K562 (cell line): ENCODE measurements around the gene AGPAT4. TPM values are rescaled to one million over a fixed set of nuclear protein-coding genes. Genes with fewer than 3 reads are reported as not detected.

Experiments
- ATAC-seq: fragments of 200-7000 bp; cut with Tn5 transposase; 3 replicates; pipeline ENCODE4 v1.9.1; 2020; ENCODE audit warnings: moderate library complexity
- BruUV-seq: library from RNA; stranded (reverse); fragments of 400-500 nt; replicated peaks from 2 replicates; lab custom pipeline; 2021; lab: Mats Ljungman, UMichigan
- CTCF ChIA-PET: fragments of 300-600 bp; formaldehyde crosslinking; extraction: SDS; loops from one replicate; lab custom pipeline; 2021; ENCODE audit warnings: low intra/inter-chr PET ratio; lab: Yijun Ruan, JAX
- POLR2A ChIA-PET: fragments of 300-600, 350-650 bp; sonication (Branson Sonifier 250); formaldehyde crosslinking; extraction: SDS; loops from one replicate; lab custom pipeline; 2021; ENCODE audit warnings: antibody characterized with exemption, inconsistent platforms; lab: Yijun Ruan, JAX
- DNase-seq, 4 experiments: peaks; one replicate each; pipeline versions ENCODE4 v3.0.0 to v3.0.0-alpha.2; 2011 to 2018; ENCODE audit warnings: low spot score in 3 of 4, mixed read lengths in 3 of 4; ENCODE audit errors: extremely low read depth in 1 of 4
- FAIRE-seq: peaks from 2 replicates; lab custom pipeline; 2011; peaks lifted over from hg19 to GRCh38; lab: Jason Lieb, UNC
- H2AFZ ChIP-seq: 2 replicates; pipeline ENCODE4 v1.6.0; 2011; ENCODE audit warnings: low read depth, low read length, control low read depth, inconsistent platforms
- H3K27ac ChIP-seq: fragments of 200-600 bp; 3 replicates; pipeline ENCODE4 v1.8.0; 2011; ENCODE audit warnings: low read depth, mild to moderate bottlenecking, control low read depth, inconsistent platforms, low read length, moderate library complexity, mixed read lengths; ENCODE audit errors: extremely low read depth
- H3K27me3 ChIP-seq, 2 experiments: fragments of 300-600 bp in 1 of 2; 2 replicates in 1 of 2; 3 replicates in 1 of 2; pipeline versions ENCODE4 v1.6.0 to v1.8.0; 2011; ENCODE audit warnings: inconsistent platforms in 2 of 2, low read length in 2 of 2, mild to moderate bottlenecking in 1 of 2, mixed read lengths in 1 of 2, moderate library complexity in 1 of 2; ENCODE audit not compliant: control insufficient read depth in 2 of 2, insufficient read depth in 2 of 2
- H3K36me3 ChIP-seq: fragments of 300-600 bp; 3 replicates; pipeline ENCODE4 v1.8.0; 2011; ENCODE audit warnings: mild to moderate bottlenecking, low read length, inconsistent platforms; ENCODE audit not compliant: control insufficient read depth, insufficient read depth
- H3K4me1 ChIP-seq, 2 experiments: fragments of 200-600 bp in 1 of 2; replicated peaks in 1 of 2; 2 replicates in 1 of 2; 3 replicates in 1 of 2; pipeline versions ENCODE4 v1.5.1 to v1.8.0; 2011; ENCODE audit warnings: inconsistent platforms in 2 of 2, low read length in 2 of 2, mild to moderate bottlenecking in 1 of 2, mixed read lengths in 1 of 2, moderate library complexity in 1 of 2; ENCODE audit not compliant: control insufficient read depth in 2 of 2, insufficient read depth in 2 of 2
- H3K4me2 ChIP-seq: 2 replicates; pipeline ENCODE4 v1.6.1; 2011; ENCODE audit warnings: low read length, control low read depth, inconsistent platforms, mixed read lengths; ENCODE audit not compliant: insufficient read depth
- H3K4me3 ChIP-seq: fragments of 200-600 bp; sonication (generic), shearing (Covaris generic); 2 replicates; pipeline ENCODE4 v1.5.1; 2016; ENCODE audit warnings: control low read depth, inconsistent platforms
- H3K79me2 ChIP-seq: fragments of 200-600 bp; 3 replicates; pipeline ENCODE4 v1.8.0; 2011; ENCODE audit warnings: low read length, inconsistent platforms; ENCODE audit not compliant: control insufficient read depth, insufficient read depth
- H3K9ac ChIP-seq, 2 experiments: 2 replicates each; pipeline versions ENCODE4 v1.6.0 to v1.6.1; 2011; ENCODE audit warnings: low read depth in 2 of 2, low read length in 2 of 2, control low read depth in 1 of 2, inconsistent platforms in 1 of 2, mild to moderate bottlenecking in 1 of 2, mixed read lengths in 1 of 2; ENCODE audit not compliant: insufficient read depth in 1 of 2
- H3K9me1 ChIP-seq: one replicate; pipeline ENCODE4 v1.6.0; 2011; ENCODE audit warnings: inconsistent platforms, mild to moderate bottlenecking, low read length, moderate library complexity; ENCODE audit not compliant: control insufficient read depth, insufficient read depth
- H3K9me3 ChIP-seq: replicated peaks from 2 replicates; pipeline ENCODE4 v1.5.1; 2011; ENCODE audit warnings: low read depth, low read length, inconsistent platforms; ENCODE audit not compliant: control insufficient read depth, insufficient read depth
- H4K20me1 ChIP-seq: replicated peaks from 2 replicates; pipeline ENCODE4 v1.6.1; 2011; ENCODE audit warnings: low read length, inconsistent platforms, mixed read lengths; ENCODE audit not compliant: control insufficient read depth, insufficient read depth
- BRD4 ChIP-seq: fragments of 200-600 bp; sonication (generic); IDR thresholded peaks from 2 replicates; pipeline ENCODE4 v1.6.1; 2017; ENCODE audit warnings: inconsistent platforms
- PBX2 ChIP-seq, 2 experiments: IDR thresholded peaks in 1 of 2; conservative IDR thresholded peaks in 1 of 2; 2 replicates each; pipeline ENCODE4 v1.6.1; 2016; ENCODE audit warnings: low read depth in 2 of 2, mild to moderate bottlenecking in 1 of 2, missing compliant biosample characterization in 1 of 2, missing genetic modification characterization in 1 of 2, moderate library complexity in 1 of 2
- ZBTB1 ChIP-seq: sonication (generic); formaldehyde crosslinking; IDR thresholded peaks from 2 replicates; pipeline ENCODE4 v1.8.1; 2023; ENCODE audit warnings: missing genetic modification reagents, low read depth, mild to moderate bottlenecking, borderline replicate concordance
- ZBTB33 ChIP-seq: sonication (generic); formaldehyde crosslinking; IDR thresholded peaks from 2 replicates; pipeline ENCODE4 v1.8.1; 2023; ENCODE audit warnings: mild to moderate bottlenecking, missing genetic modification reagents
- ZNF184 ChIP-seq: sonication (generic); formaldehyde crosslinking; IDR thresholded peaks from 2 replicates; pipeline ENCODE4 v1.5.0; 2020; ENCODE audit warnings: missing genetic modification reagents
- ZNF584 ChIP-seq: fragments of 200-800 bp; sonication (Bioruptor generic); IDR thresholded peaks from 2 replicates; pipeline ENCODE4 v1.6.1; 2016; ENCODE audit warnings: low read depth, mild to moderate bottlenecking, missing genetic modification characterization, missing compliant biosample characterization
- WGBS: fragments of 100-300 bp; shearing (Covaris generic); methylation state at CpG from one replicate; pipeline ENCODE4 v1.1.6; 2016; ENCODE audit warnings: low coverage, mixed read lengths; ENCODE audit not compliant: insufficient coverage; ENCODE audit errors: missing lambda C conversion rate; 5-methylcytosine and 5-hydroxymethylcytosine counted together
- in situ Hi-C: fragments of 300-500 bp; cut with MboI; formaldehyde crosslinking; loops from 4 replicates; pipeline ENCODE4 v1.15.0; 2018; ENCODE audit warnings: inconsistent platforms, mixed read lengths
- intact Hi-C: fragments of 100-400 bp; cut with micrococcal nuclease; formaldehyde crosslinking; loops from 2 replicates; pipeline ENCODE4 v1.14.2; 2022
- polyA plus RNA-seq, 8 experiments: library from polyadenylated mRNA; depleted of rRNA in 4 of 8; stranded (reverse) in 5 of 8; unstranded in 3 of 8; fragments of >200 nt; fragmentation: Nextera tagmentation in 2 of 8; fragmentation: Illumina TruSeq in 1 of 8; extraction: Ambion mirVana in 2 of 8; extraction: Trizol in 1 of 8; gene quantifications; 2 replicates each; pipeline versions ENCODE4 v1.2.1 to v1.2.3, GENCODE V29; 2011 to 2014; ENCODE audit warnings: inconsistent platforms in 1 of 8, missing spikeins in 1 of 8
- total RNA-seq, 7 experiments: library from RNA; depleted of rRNA in 6 of 7; stranded (reverse); fragments of >200 nt in 6 of 7; fragmentation: Illumina TruSeq in 2 of 7; extraction: Trizol in 2 of 7; gene quantifications; 2 replicates each; pipeline versions ENCODE4 v1.2.1 to v1.2.3, GENCODE V29; 2011 to 2021; ENCODE audit warnings: low replicate concordance in 1 of 7

The AGPAT4 gene
- total and polyA plus RNA-seq, 9 of the 15 experiments (the other 6 are each of a cell fraction or from before 2014, with no cell fraction given) = 2.2 to 15.0 (median 5.7) TPM

GRCh38 chr6:161169035-161169434 lies 104.8 kb downstream of the AGPAT4 start:
- POLR2A ChIA-PET = interaction anchor here (0.7 to 1.8 kb wide), 5 partner anchors 12 to 107 kb away, joined by 3 to 6 read pairs (median 3); partner anchors contain the start of gene AGPAT4

More at GRCh38 chr6:161169035-161169434, 104.8 kb downstream of the AGPAT4 start:
- CTCF ChIA-PET = interaction anchor here (0.6 kb wide), 1 partner anchor 200 kb away, joined by 3 read pairs; no protein-coding TSS in a partner anchor
- Histone ChIP-seq H3K4me3 (no peak overlapping the region), H4K20me1 (no peaks in the 10 kb centered on the region), H3K27me3 (0 out of 5 replicates have a peak, but pooled peaks cover 0 to 4% of the 10 kb centered on the region in 2 experiments), H3K9ac (peak overlapping the region in 1 of 2 experiments; percentile 33; a peak in 1 of 4 replicates), H3K27ac (peak overlapping the region; percentile 79)
- FAIRE-seq (peak; percentile 23), DNase-seq (no peak)
- 93% methylated on average over 2 of the region's 2 CpGs for WGBS
- no TSS peak for BruUV-seq
- TF ChIP-seq BRD4 (no peak), ZBTB33 (CRISPR knock-in tag) (0 out of 2 replicates have a peak, but pooled peaks have one; percentile 31), ZBTB1 (no peak), PBX2 (CRISPR knock-in tag; IDR thresholded peaks at IDR 0.05; ENCODE audit: low read depth) (no peak), PBX2 (tag; conservative IDR thresholded peaks at IDR 0.05; ENCODE audit: low read depth) (0 out of 2 replicates have a peak, but pooled peaks have one; percentile 8), ZNF184 (CRISPR knock-in tag) (no peak), ZNF584 (CRISPR knock-in tag) (0 out of 2 replicates have a peak, but pooled peaks have one; percentile 43)
- TF ChIP-seq, all 486 proteins: peak for 3
- H3K9me1 ChIP-seq = no peaks in the 10 kb centered on the region
- H3K4me2 ChIP-seq = no peak overlapping the region
- intact Hi-C loops = loop anchor here (5.0 kb wide), 1 partner anchor 177 kb away; the partner anchor contains the start of gene MAP3K4
- H3K79me2 ChIP-seq = no peaks in the 10 kb centered on the region
- H3K36me3 ChIP-seq = no peaks in the 10 kb centered on the region; the same call in 2 of the 3 replicates
- peaks cover 21 to 27% of the 10 kb centered on the region in 2 experiments; a peak in 4 of 5 replicates for H3K4me1 ChIP-seq
- H3K9me3 ChIP-seq = 0 out of 2 replicates have a peak, but pooled peaks cover 7% of the 10 kb centered on the region
- peak overlapping the region; percentile 94 for H2AFZ ChIP-seq
- peak; percentile 11; the same call in 2 of the 3 replicates for ATAC-seq
- in situ Hi-C loops = no loop called here
